Measurements from ENCODE around the gene HS2ST1. TPM values are rescaled to one million over a fixed set of nuclear protein-coding genes. Genes with fewer than 3 reads are reported as not detected.

The HS2ST1 gene
- total and polyA plus RNA-seq, 2 experiments from 2014 or later: 6.7 to 17.1 TPM

DNA sequence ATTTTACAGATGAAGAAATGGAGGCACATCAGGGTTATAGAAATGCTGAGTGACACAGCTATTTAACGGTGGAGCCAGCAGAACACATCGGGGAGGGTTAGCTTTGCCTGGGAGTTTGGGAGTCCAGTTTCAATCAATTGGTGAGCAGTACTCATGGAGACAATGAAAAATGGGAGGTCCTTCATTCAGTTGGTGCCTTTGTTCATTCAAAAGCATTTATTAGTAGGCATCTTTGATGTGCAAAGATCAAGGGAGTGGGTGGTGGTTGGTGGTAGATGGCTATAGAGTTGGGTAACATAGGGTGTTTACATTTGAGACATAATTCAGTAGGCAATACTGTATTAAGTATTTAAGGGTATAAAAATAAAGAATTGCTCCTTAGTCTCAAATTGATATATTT is 230.5 kb downstream of the HS2ST1 start (continued):
- TF ChIP-seq ETS1 (IDR thresholded peaks at IDR 0.05) (no peak), STAT1 (IDR thresholded peaks at IDR 0.05; ENCODE audit: unreplicated experiment) (no peak), POLR2AphosphoS5 (IDR thresholded peaks at IDR 0.05; ENCODE audit: low read depth) (no peak), REST (IDR thresholded peaks at IDR 0.05; ENCODE audit: unreplicated experiment) (no peak), ZNF114 (CRISPR knock-in tag; IDR thresholded peaks at IDR 0.05) (no peak)

GRCh38 chr1:87146538-87146937 is 232.1 kb downstream of the HS2ST1 start:
- H3K27ac ChIP-seq (ENCODE audit: low read depth): no peak overlapping the region
- no peaks in the 10 kb centered on the region for H3F3A ChIP-seq (replicated peaks; ENCODE audit: low read depth)
- DNase-seq (ENCODE audit: low spot score): no peak
- Mint-ChIP-seq H3K4me3 (no peak overlapping the region), H3K36me3 (ENCODE audit: low read depth) (no peaks in the 10 kb centered on the region), H3K9me3 (peaks cover 3% of the 10 kb centered on the region; the same call in 1 of the 3 replicates), H3K4me1 (peaks cover 24% of the 10 kb centered on the region), H3K27ac (no peak overlapping the region), H3K27me3 (ENCODE audit: insufficient read depth, low read depth, poor library complexity) (no peaks in the 10 kb centered on the region)
- no peaks in the 10 kb centered on the region; the same call in 1 of the 2 replicates for H3K9me2 ChIP-seq (ENCODE audit: insufficient read depth)
- no peaks in the 10 kb centered on the region for H3K36me3 ChIP-seq (ENCODE audit: insufficient read depth)
- H3K27me3 ChIP-seq (ENCODE audit: insufficient read depth): no peaks in the 10 kb centered on the region
- H3K79me2 ChIP-seq (replicated peaks; ENCODE audit: insufficient read depth): no peaks in the 10 kb centered on the region
- H3K4me2 ChIP-seq: no peak overlapping the region
- ATAC-seq: no peak
- H3K4me3 ChIP-seq: no peak overlapping the region
- no peak overlapping the region for H2AFZ ChIP-seq
- no peaks in the 10 kb centered on the region for H4K20me1 ChIP-seq (replicated peaks; ENCODE audit: insufficient read depth)
- no peak for TF ChIP-seq ZNF462 (CRISPR knock-in tag; IDR thresholded peaks at IDR 0.05)
- TF ChIP-seq ZNF331 (CRISPR knock-in tag; IDR thresholded peaks at IDR 0.05; ENCODE audit: low read depth): no peak
- no peak for TF ChIP-seq ZNF114 (CRISPR knock-in tag; IDR thresholded peaks at IDR 0.05)
- no peak for TF ChIP-seq CREB1 (CRISPR knock-in tag; IDR thresholded peaks at IDR 0.05; ENCODE audit: low read depth)
- H3K4me1 ChIP-seq (ENCODE audit: insufficient read depth): peaks cover 27% of the 10 kb centered on the region
